ENCODE results near the gene RBM47.

Gene RBM47

DNA sequence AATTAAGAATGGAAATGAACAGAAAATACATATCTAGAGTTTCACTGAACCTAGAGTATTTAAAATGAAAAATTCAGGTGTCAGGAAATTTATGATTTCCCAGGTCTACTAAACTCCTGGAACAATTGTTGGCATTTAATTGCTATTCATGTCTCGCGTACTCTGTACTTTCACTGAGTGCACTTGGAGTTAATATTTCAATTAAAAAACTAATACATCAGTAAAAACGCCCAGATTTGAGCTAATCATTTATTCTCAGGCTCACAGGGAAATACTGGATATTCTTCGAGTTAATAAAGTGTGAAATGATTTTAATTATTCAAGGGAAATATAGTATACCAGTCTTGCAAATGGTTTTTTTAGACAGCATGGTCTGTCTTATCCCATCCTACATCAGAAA, 168.6 kb downstream of the RBM47 start:
- TF ChIP-seq GATA2 (IDR thresholded peaks at IDR 0.05; ENCODE audit: low read depth, low read length) = no peak
- TF ChIP-seq GATA3 (IDR thresholded peaks at IDR 0.05; ENCODE audit: low read depth, low read length) = no peak

DNA sequence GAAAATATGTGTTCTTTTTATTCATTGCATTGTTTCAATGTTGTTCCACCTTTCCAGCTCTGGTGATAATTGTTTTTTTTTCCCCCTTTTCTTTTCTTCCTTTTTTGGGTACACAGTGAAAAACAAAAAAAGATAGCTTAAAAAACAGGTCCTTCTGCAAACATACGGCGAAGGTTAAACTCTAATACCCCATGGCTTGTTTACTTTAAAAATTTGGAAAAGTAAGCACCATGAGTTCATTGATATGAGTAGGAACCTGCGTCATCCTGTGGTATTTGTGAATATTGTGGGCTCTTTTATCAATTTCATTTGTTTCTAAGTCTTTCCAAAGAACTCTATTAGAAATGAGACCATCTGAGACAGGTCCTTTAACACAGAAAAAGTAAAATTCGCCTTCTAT, 171.0 kb downstream of the RBM47 start:
- TF ChIP-seq GATA2 (IDR thresholded peaks at IDR 0.05; ENCODE audit: low read depth, low read length) (no peak), GATA3 (IDR thresholded peaks at IDR 0.05; ENCODE audit: low read depth, low read length) (no peak)

DNA sequence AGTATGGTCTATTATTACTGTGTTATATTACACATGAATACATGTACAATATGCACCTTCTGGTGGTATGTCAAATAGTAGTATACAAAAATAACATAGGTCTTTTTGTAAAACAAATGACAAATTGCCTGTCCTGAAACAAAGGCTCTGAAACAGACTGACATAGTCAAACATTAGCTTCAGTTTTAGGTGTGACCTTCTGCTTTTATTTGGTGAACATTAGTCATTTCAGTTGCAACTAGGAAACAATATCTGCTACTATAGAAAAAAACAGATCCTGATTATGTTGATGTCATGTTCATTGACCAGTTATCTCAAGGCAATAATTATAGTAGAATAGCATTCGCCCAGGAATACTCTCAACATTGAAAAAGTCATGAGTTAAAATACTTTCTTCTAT, 171.6 kb downstream of the RBM47 start:
- TF ChIP-seq GATA3 (IDR thresholded peaks at IDR 0.05; ENCODE audit: low read depth, low read length) = no peak
- TF ChIP-seq GATA2 (IDR thresholded peaks at IDR 0.05; ENCODE audit: low read depth, low read length) = no peak

DNA sequence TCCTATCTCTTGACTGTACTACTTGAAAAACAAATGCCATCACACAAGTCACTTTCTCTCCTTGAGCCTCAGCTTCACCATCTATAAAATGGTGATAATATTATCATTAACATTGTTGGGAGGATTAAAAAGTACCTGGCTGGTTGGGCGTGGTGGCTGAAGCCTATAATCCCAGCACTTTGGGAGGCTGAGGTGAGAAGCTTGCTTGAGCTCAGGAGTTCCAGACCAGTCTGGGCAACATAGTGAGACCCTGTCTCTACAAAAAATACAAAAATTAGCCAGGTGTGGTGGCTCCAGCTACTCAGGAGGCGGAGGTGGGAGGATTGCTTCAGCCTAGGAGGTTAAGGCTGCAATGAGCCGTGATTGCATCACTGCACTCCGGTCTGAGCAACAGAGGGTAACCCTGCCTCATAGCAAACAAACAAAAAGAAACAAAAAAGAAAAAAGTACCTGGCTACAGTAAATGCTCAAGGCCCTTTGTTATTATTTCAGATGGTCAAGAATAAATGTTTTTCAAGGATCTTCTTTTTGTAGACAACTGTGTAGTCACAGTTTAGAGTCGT, 174.2 kb downstream of the RBM47 start:
- TF ChIP-seq GATA2 (IDR thresholded peaks at IDR 0.05; ENCODE audit: low read depth, low read length) (no peak), GATA3 (IDR thresholded peaks at IDR 0.05; ENCODE audit: low read depth, low read length) (no peak)

DNA sequence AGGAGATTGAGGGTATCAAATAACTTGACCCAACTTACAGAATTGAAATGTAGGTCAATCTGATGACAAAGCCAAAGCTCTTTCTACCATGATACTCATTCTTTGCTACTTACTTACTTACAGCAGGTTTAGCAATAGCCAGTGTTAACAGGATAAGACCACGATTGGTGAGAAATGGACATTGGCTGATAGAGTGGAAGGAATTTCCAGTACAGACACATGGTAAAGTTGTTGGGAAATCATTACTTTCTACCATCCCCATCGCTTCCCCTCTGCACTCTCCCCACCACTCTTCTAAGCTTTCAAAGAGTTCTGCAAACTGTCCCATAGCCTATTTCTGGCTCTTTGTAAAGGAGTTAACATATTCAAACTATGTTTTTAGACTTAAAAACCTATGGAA, 174.8 kb downstream of the RBM47 start:
- no peak for TF ChIP-seq GATA3 (IDR thresholded peaks at IDR 0.05; ENCODE audit: low read depth, low read length)
- no peak for TF ChIP-seq GATA2 (IDR thresholded peaks at IDR 0.05; ENCODE audit: low read depth, low read length)

DNA sequence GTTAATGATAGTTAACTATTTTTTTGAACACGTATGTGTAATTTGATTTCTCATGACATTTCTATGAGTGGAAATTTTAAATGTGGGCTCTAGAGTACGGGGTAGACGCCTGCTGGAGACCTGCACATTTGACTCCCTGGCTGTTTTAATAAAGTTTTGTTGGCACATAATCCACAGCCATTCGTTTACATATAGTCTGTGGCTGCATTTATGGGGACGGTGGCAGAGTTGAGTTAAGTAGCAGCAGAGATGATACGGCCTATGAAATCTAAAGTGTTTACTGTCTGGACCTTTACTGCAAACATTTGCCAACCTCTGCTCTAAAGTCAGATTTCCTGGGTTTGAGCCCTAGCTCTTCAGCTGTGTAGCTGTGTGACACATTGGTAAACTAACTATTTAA, 175.8 kb downstream of the RBM47 start:
- TF ChIP-seq GATA2 (IDR thresholded peaks at IDR 0.05; ENCODE audit: low read depth, low read length) (no peak), GATA3 (IDR thresholded peaks at IDR 0.05; ENCODE audit: low read depth, low read length) (no peak)

DNA sequence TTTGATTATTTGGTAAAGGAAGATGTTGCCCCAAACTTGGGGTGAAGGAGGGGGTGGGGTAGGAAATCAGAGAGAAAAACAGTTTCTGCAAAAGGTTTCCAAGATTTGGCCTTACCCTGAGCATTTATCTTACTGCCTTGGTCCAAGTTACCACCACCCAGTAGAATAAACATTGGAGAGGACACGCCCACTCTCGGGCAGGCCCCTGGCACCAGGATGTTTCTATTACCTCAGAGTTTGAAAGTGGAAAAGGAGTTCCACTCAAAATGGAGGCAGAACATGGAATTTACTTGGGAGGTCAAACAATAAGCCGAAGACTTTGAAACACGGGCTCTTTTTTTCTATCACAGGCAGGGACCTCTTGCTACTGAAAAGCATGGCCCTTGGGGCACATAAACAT, 180.8 kb downstream of the RBM47 start:
- TF ChIP-seq GATA2 (IDR thresholded peaks at IDR 0.05; ENCODE audit: low read depth, low read length) (no peak), GATA3 (IDR thresholded peaks at IDR 0.05; ENCODE audit: low read depth, low read length) (no peak)

DNA sequence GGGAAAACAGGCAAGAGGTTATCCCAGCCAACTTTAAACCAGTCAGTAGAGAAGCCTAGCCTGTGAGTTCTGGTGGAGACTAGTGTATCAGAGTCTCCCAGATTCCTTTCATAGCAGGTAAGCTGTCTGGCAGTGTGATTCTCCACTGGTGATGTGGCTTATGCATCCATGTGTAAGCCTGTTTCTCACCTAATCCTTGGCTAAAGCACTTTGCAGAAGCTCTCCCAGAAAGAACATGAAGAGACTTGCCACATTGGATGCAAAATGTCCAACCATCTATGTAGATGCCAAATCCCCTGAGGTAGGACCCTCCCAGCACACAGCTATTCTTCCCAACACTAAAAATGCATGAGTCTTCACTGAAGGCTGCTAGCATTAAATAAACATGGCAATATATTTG, 182.8 kb downstream of the RBM47 start:
- TF ChIP-seq GATA2 (IDR thresholded peaks at IDR 0.05; ENCODE audit: low read depth, low read length) (no peak), GATA3 (IDR thresholded peaks at IDR 0.05; ENCODE audit: low read depth, low read length) (no peak)

DNA sequence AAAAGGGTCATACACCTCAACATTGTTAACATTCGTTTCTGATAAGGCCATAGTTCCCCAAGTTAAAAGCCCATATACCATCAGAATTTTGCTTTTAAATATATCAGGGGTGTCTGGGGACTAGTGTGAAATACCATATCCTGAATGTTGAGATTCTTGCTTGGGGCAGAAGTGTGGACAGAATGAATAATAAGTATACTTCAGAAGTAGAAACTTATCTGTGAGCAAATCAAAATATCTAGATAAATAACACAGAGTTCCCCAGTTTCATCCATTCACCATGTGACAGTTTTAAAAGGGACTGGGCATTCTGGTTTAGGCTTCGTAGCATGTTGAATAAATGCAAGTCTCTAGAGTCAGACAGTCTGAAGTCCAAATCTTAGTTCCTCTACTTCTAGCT, 184.0 kb downstream of the RBM47 start:
- no peak for TF ChIP-seq GATA3 (IDR thresholded peaks at IDR 0.05; ENCODE audit: low read depth, low read length)
- TF ChIP-seq GATA2 (IDR thresholded peaks at IDR 0.05; ENCODE audit: low read depth, low read length) = no peak

DNA sequence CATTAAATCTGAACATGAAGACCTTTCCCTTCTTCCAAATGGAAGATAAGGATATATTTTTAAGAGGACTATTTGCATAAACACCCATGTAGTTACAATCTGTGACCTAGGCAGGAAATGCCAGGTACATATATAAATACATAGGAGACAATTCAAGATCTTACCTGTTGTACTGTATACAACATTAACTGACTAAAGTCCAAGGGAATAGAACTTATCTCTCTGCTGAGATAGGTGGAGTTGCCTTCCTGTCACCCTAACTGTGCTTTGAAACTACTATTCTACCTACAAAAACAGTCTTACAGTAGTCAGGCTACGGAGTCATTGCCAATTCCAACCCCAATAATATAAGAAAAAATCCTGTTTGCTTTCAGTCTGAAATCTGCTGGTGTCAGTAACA, 188.2 kb downstream of the RBM47 start:
- TF ChIP-seq GATA2 (IDR thresholded peaks at IDR 0.05; ENCODE audit: low read depth, low read length) = no peak
- no peak for TF ChIP-seq GATA3 (IDR thresholded peaks at IDR 0.05; ENCODE audit: low read depth, low read length)

DNA sequence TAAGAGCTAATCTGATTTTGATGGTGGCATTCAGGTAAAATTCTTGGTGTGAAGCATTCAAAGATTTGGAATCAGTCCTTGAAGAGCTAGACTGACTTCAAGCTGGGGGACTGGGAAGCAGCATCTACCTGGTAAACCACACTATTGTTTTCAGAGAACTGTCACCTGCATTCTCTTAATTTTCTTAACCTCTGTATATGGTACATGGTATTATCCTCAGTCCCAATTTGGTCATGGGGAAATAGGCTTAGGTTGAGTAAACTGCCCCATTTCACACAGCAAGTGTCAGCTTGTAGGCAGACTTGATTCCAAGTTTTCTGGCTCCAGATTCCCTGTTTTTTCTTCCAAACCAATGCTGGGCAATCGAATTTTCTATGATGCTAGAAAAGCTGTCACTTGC, 190.1 kb downstream of the RBM47 start:
- TF ChIP-seq GATA3 (IDR thresholded peaks at IDR 0.05; ENCODE audit: low read depth, low read length) = no peak
- no peak for TF ChIP-seq GATA2 (IDR thresholded peaks at IDR 0.05; ENCODE audit: low read depth, low read length)

DNA sequence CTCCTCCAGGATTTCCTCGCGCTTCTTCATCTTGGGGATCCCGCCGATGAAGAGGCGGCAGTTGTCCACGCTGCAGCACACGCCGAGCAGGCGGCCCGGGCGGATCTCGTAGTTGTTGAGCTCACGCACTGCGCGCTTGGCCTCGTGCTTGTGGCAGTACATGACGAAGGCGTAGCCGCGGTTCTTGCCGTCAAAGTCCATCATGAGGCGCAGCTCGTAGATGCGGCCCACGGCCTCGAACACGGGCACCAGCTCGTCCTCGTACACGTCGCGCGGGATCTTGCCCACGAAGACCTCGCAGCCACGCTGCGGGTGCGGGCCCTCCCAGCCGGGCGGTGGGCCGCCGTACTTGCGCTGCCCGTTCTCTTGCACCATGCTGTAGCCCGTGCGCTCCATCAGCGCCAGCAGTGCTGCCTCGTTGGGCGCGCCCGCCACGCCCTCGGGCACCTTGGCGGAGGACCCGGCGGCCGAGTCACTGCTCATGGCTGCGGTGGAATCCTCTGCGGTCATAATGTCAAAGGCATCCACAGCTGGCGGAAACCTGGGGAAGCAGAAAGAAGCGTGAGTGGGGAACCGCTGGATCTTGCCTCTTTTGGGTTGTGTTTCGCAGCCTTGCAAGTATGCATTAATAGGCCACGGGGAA, 191.2 kb downstream of the RBM47 start:
- no peak for TF ChIP-seq GATA3 (IDR thresholded peaks at IDR 0.05; ENCODE audit: low read depth, low read length)
- no peak for TF ChIP-seq GATA2 (IDR thresholded peaks at IDR 0.05; ENCODE audit: low read depth, low read length)

DNA sequence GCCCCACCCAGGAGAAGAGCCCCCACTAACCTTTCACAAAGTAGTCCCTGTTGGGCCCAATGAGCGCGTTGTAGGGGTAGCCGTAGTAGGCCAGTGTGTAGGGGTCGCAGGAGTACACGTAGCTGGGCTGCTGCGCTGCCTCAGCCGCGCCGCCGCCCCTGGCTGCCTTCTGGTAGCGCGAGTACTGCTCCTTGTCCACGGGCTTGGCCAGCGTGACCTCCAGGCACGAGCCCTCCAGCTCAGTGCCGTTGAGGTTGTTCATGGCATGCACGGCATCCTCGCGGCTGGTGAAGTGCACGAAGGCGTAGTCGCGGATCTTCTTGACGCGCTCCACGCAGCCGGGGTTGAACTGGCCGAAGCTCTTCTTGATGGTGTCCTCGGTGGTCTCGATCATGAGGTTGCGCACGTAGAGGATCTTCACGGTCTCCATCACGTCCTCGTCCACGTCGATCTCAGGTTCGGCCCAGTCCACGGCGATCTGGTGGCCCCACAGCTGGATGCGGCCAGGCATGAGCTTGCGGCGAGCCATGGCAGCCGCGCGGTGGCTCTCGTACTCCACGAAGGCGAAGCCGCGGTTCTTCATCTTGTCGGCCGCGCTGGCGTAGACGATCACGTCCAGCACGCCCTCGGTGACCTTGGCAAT, 191.8 kb downstream of the RBM47 start:
- TF ChIP-seq GATA2 (IDR thresholded peaks at IDR 0.05; ENCODE audit: low read depth, low read length) (no peak), GATA3 (IDR thresholded peaks at IDR 0.05; ENCODE audit: low read depth, low read length) (no peak)

DNA sequence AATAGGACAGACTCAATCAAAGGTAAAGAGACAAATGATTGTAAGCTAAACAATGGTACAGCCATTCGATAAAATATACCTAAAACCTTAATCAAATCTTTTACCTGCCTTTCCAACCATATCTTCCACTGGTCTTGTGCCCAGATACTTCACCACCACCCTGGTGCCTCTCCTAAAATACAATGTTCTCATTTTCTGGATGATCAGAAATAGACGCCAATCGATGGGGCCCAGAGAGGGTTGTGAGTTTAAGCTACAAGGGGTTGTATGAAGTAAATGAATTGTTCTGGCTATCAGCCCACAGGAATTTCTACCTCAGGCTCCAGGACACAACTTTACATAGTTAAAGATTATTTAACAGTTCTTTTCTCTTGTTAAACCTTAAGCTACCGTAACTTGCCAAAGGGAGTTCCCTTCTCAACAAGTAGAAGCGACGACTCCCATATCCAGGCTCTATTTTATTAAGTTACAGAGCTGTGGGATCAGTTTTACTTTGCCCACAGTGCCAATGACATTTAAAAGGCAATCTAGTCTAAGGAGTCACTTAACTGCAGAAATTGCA, 195.5 kb downstream of the RBM47 start:
- no peak for TF ChIP-seq GATA2 (IDR thresholded peaks at IDR 0.05; ENCODE audit: low read depth, low read length)
- no peak for TF ChIP-seq GATA3 (IDR thresholded peaks at IDR 0.05; ENCODE audit: low read depth, low read length)

DNA sequence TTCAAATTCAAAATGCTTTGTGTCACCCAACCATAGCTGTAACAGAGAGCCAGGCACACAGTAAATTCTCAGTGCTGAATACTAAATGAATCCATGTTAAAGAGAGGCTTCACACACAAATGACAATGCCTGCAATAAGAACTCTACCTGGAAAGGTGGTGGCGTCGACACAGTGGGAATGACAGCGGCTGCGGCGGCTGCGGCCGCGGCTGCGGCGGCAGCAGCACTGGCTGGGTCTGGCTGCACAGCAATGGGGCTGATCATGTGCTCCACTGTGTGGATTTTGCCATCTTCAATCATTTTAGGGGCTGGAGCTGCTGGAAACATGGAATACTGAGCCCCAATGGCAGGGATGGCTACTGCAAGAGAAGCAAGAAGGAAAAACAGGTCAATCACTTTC, 197.2 kb downstream of the RBM47 start:
- TF ChIP-seq GATA2 (IDR thresholded peaks at IDR 0.05; ENCODE audit: low read depth, low read length) (no peak), GATA3 (IDR thresholded peaks at IDR 0.05; ENCODE audit: low read depth, low read length) (no peak)

All from SH-SY5Y (cell line).